Measurements from ENCODE around the gene BCL2. TPM values are rescaled to one million over a fixed set of nuclear protein-coding genes. Genes with fewer than 3 reads are reported as not detected.

Gene BCL2
- total RNA-seq, 1 experiment from 2014 or later, result 1.3 TPM

DNA sequence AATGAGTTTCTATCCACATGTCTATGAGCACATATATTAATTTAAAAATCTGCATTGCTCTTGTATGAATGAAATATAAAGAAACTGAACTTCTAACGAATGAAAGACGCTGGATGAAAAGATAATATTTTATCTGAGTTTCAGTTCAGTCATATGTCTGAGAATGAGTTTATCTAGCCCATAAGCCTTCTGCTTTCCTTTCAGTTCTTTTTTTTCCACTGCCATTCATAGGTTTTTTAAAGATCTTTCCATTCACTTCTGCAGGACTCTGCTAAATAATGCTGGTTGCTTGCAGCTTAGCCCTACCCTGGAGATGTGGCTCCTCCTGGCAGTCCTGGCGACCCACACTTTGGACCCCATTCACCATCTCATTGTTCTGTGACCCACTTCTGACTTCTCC, 109.0 kb downstream of the BCL2 start:
- H3K27ac Mint-ChIP-seq, result no peak overlapping the region
- no CpG with 5 or more reads among the region's 3 CpGs for WGBS (ENCODE audit: extremely low coverage, insufficient read length, low lambda C conversion rate)
- H3K4me3 Mint-ChIP-seq, result no peak overlapping the region
- H4K5ac ChIP-seq (ENCODE audit: insufficient read length, low read depth, low read length), result no peak overlapping the region
- no peaks in the 10 kb centered on the region for H4K20me1 ChIP-seq (ENCODE audit: control insufficient read depth, insufficient read depth, insufficient read length)
- H3K27ac ChIP-seq (ENCODE audit: insufficient read length, low read depth, low read length), result no peak overlapping the region
- no peaks in the 10 kb centered on the region for H3K9me3 ChIP-seq (ENCODE audit: control insufficient read depth, low read depth, low read length)
- 0 out of 5 replicates have a peak, but pooled peaks cover 0 to 2% of the 10 kb centered on the region in 2 experiments for H3K9me3 Mint-ChIP-seq
- no peak overlapping the region for H2BK15ac ChIP-seq (ENCODE audit: low read depth, low read length)
- no peak overlapping the region for H3K9ac ChIP-seq (ENCODE audit: extremely low read depth, insufficient read length, low read length)
- H3K4me2 ChIP-seq (ENCODE audit: insufficient read depth, insufficient read length, low read length), result no peak overlapping the region
- no peak overlapping the region for H4K91ac ChIP-seq (ENCODE audit: insufficient read length, low read depth, low read length)
- no peak overlapping the region for H2BK120ac ChIP-seq (ENCODE audit: low read depth, low read length, poor library complexity, severe bottlenecking)
- no peaks in the 10 kb centered on the region for H3K79me1 ChIP-seq (ENCODE audit: insufficient read depth, low read depth, low read length, poor library complexity, severe bottlenecking)
- no peak overlapping the region for H4K8ac ChIP-seq (replicated peaks; ENCODE audit: insufficient read length, low read depth, low read length)
- TF ChIP-seq, protein P1, sequence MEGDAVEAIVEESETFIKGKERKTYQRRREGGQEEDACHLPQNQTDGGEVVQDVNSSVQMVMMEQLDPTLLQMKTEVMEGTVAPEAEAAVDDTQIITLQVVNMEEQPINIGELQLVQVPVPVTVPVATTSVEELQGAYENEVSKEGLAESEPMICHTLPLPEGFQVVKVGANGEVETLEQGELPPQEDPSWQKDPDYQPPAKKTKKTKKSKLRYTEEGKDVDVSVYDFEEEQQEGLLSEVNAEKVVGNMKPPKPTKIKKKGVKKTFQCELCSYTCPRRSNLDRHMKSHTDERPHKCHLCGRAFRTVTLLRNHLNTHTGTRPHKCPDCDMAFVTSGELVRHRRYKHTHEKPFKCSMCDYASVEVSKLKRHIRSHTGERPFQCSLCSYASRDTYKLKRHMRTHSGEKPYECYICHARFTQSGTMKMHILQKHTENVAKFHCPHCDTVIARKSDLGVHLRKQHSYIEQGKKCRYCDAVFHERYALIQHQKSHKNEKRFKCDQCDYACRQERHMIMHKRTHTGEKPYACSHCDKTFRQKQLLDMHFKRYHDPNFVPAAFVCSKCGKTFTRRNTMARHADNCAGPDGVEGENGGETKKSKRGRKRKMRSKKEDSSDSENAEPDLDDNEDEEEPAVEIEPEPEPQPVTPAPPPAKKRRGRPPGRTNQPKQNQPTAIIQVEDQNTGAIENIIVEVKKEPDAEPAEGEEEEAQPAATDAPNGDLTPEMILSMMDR (conservative IDR thresholded peaks at IDR 0.05), result no peak
- no peak for DNase-seq
- H3K79me2 ChIP-seq (ENCODE audit: insufficient read depth, low read length), result no peaks in the 10 kb centered on the region
- no peaks in the 10 kb centered on the region for H3K36me3 Mint-ChIP-seq (ENCODE audit: insufficient read depth in 1 of 3, low read depth in 3 of 3)
- H3T11ph ChIP-seq (ENCODE audit: low read length), result no peak overlapping the region
- no peak overlapping the region for H3K14ac ChIP-seq (ENCODE audit: insufficient read depth, low read length)
- H2AFZ ChIP-seq (ENCODE audit: low read length), result no peak overlapping the region
- peaks cover 2 to 3% of the 10 kb centered on the region in 2 experiments; a peak in 2 of 4 replicates for H3K4me1 Mint-ChIP-seq
- no peaks in the 10 kb centered on the region; the same call in 1 of the 2 replicates for H3K27me3 Mint-ChIP-seq (ENCODE audit: low read depth)
- no peaks in the 10 kb centered on the region for H3K27me3 ChIP-seq (ENCODE audit: insufficient read depth, low read length)
- no peak overlapping the region for H2AK5ac ChIP-seq (ENCODE audit: insufficient read length, low read length)
- H2BK5ac ChIP-seq (ENCODE audit: insufficient read length, low read length), result no peak overlapping the region
- no peak overlapping the region for H3K4ac ChIP-seq (ENCODE audit: low read depth, low read length)
- no peak overlapping the region for H2BK20ac ChIP-seq (ENCODE audit: low read depth, low read length, poor library complexity, severe bottlenecking)
- no peak overlapping the region for H3K18ac ChIP-seq (ENCODE audit: insufficient read length, low read depth, low read length)
- H3K23ac ChIP-seq (ENCODE audit: insufficient read length, low read depth, low read length), result no peak overlapping the region
- no peaks in the 10 kb centered on the region for H3K4me1 ChIP-seq (ENCODE audit: insufficient read depth, low read length)
- no peak overlapping the region for H2BK12ac ChIP-seq (ENCODE audit: insufficient read length, low read depth, low read length)
- H3K56ac ChIP-seq (ENCODE audit: insufficient read length, low read depth, low read length), result no peak overlapping the region
- H3K23me2 ChIP-seq (ENCODE audit: insufficient read length, low read depth, low read length, poor library complexity, severe bottlenecking), result no peaks in the 10 kb centered on the region

Data from H9 (cell line).